Keratinocyte (primary cell): ENCODE data around the gene RNF17. TPM values are rescaled to one million over a fixed set of nuclear protein-coding genes. Genes with fewer than 3 reads are reported as not detected.

ENCODE experiments used
- DNase-seq: peaks from one replicate; pipeline ENCODE4 v3.0.0-alpha.2; 2011; ENCODE audit warnings: low read depth, missing footprints, low spot score
- FAIRE-seq: peaks from 2 replicates; lab custom pipeline; 2011; peaks lifted over from hg19 to GRCh38; lab: Jason Lieb, UNC
- H2AFZ ChIP-seq: 2 replicates; pipeline ENCODE4 v1.6.0; 2012; ENCODE audit warnings: low read length, control low read depth, inconsistent platforms; ENCODE audit not compliant: control insufficient read depth
- H3K27ac ChIP-seq: 2 replicates; pipeline ENCODE4 v1.5.1; 2011; ENCODE audit warnings: low read length; ENCODE audit not compliant: control insufficient read depth, insufficient read depth
- H3K27me3 ChIP-seq: 3 replicates; pipeline ENCODE4 v1.6.0; 2011; ENCODE audit warnings: low read length; ENCODE audit not compliant: control insufficient read depth, insufficient read depth; ENCODE audit errors: extremely low read depth
- H3K36me3 ChIP-seq, 2 experiments: 2 replicates in 1 of 2; 3 replicates in 1 of 2; pipeline ENCODE4 v1.5.1; 2011; ENCODE audit warnings: low read length in 2 of 2, mild to moderate bottlenecking in 1 of 2; ENCODE audit not compliant: control insufficient read depth in 2 of 2, insufficient read depth in 2 of 2; ENCODE audit errors: extremely low read depth in 1 of 2
- H3K4me1 ChIP-seq: 3 replicates; pipeline ENCODE4 v1.5.1; 2011; ENCODE audit warnings: low read length; ENCODE audit not compliant: control insufficient read depth, insufficient read depth; ENCODE audit errors: extremely low read depth
- H3K4me2 ChIP-seq: 3 replicates; pipeline ENCODE4 v1.6.0; 2011; ENCODE audit warnings: low read depth, low read length; ENCODE audit not compliant: control insufficient read depth, insufficient read depth; ENCODE audit errors: extremely low read depth
- H3K4me3 ChIP-seq, 3 experiments: fragments of 200-600 bp in 1 of 3; sonication (generic) in 1 of 3; 2 replicates in 2 of 3; 3 replicates in 1 of 3; pipeline ENCODE4 v1.5.1; 2011 to 2016; ENCODE audit warnings: low read length in 3 of 3, mild to moderate bottlenecking in 3 of 3, control low read depth in 2 of 3, inconsistent platforms in 1 of 3, low read depth in 1 of 3, mixed read lengths in 1 of 3, mixed run types in 1 of 3, moderate library complexity in 1 of 3; ENCODE audit not compliant: control insufficient read depth in 2 of 3, insufficient read depth in 2 of 3; ENCODE audit errors: extremely low read depth in 1 of 3
- H3K79me2 ChIP-seq: 2 replicates; pipeline ENCODE4 v1.6.0; 2012; ENCODE audit warnings: low read length; ENCODE audit not compliant: control insufficient read depth, insufficient read depth
- H3K9ac ChIP-seq: 3 replicates; pipeline ENCODE4 v1.6.0; 2011; ENCODE audit warnings: low read length; ENCODE audit not compliant: control insufficient read depth, insufficient read depth; ENCODE audit errors: extremely low read depth
- H3K9me1 ChIP-seq: 3 replicates; pipeline ENCODE4 v1.6.0; 2011; ENCODE audit warnings: low read length; ENCODE audit not compliant: control insufficient read depth, insufficient read depth; ENCODE audit errors: extremely low read depth
- H3K9me3 ChIP-seq: 2 replicates; pipeline ENCODE4 v1.5.1; 2012; ENCODE audit warnings: low read depth, low read length; ENCODE audit not compliant: control insufficient read depth
- H4K20me1 ChIP-seq: 3 replicates; pipeline ENCODE4 v1.6.0; 2011; ENCODE audit warnings: low read length; ENCODE audit not compliant: control insufficient read depth, insufficient read depth; ENCODE audit errors: extremely low read depth
- CTCF ChIP-seq, 3 experiments: IDR thresholded peaks in 1 of 3; conservative IDR thresholded peaks in 1 of 3; optimal IDR thresholded peaks in 1 of 3; 2 replicates in 2 of 3; 3 replicates in 1 of 3; pipeline versions ENCODE3 to v1.5.1; 2011; ENCODE audit warnings: low read length in 3 of 3, mild to moderate bottlenecking in 3 of 3, moderate library complexity in 2 of 3, control low read depth in 1 of 3, inconsistent platforms in 1 of 3; ENCODE audit not compliant: insufficient read depth in 2 of 3; ENCODE audit errors: extremely low read depth in 1 of 3
- EZH2 ChIP-seq: IDR thresholded peaks from one replicate; pipeline ENCODE4 v1.6.1; 2012; ENCODE audit warnings: inconsistent platforms, mild to moderate bottlenecking, low read length, moderate library complexity
- dilution Hi-C: fragments of 300-500 bp; cut with MboI; formaldehyde crosslinking; loops from one replicate; pipeline ENCODE4 v1.7.0; 2020; ENCODE audit warnings: low sequenced_read_pairs; ENCODE audit not compliant: extremely low pct_ligation_motif_present
- polyA plus RNA-seq, 5 experiments: library from polyadenylated mRNA; depleted of rRNA in 3 of 5; stranded (reverse) in 3 of 5; stranded (forward) in 1 of 5; unstranded in 1 of 5; fragments of >200 nt; gene quantifications; 1 replicate in 1 of 5; 2 replicates in 3 of 5; 3 replicates in 1 of 5; pipeline versions ENCODE4 v1.2.1 to v1.2.3, GENCODE V29; 2011 to 2012; ENCODE audit warnings: missing spikeins in 2 of 5, low read depth in 1 of 5, low replicate concordance in 1 of 5

RNF17 gene
- polyA plus RNA-seq, 1 donor (not counting 4 experiments of a cell fraction or from before 2014, with no cell fraction given) = not detected

GRCh38 chr13:24741016-24741662 lies 22.8 kb upstream of the RNF17 start:
- TF ChIP-seq CTCF (optimal IDR thresholded peaks at IDR 0.05 in 1 of 3, IDR thresholded peaks at IDR 0.05 in 1 of 3, conservative IDR thresholded peaks at IDR 0.05 in 1 of 3; ENCODE audit: extremely low read depth in 1 of 3, insufficient read depth in 2 of 3, low read length in 3 of 3) (peak in 2 of 3 experiments; percentile 16 to 59), EZH2 (no peak)
- no peaks in the 10 kb centered on the region for H3K9me1 ChIP-seq
- no peak overlapping the region for H3K4me2 ChIP-seq
- no peaks in the 10 kb centered on the region for H3K9me3 ChIP-seq
- H3K79me2 ChIP-seq = no peaks in the 10 kb centered on the region
- no peaks in the 10 kb centered on the region for H3K36me3 ChIP-seq
- DNase-seq = no peak
- no peaks in the 10 kb centered on the region for H3K4me1 ChIP-seq
- dilution Hi-C loops = no loop called here
- FAIRE-seq = no peak
- H4K20me1 ChIP-seq = no peaks in the 10 kb centered on the region
- no peak overlapping the region for H3K9ac ChIP-seq
- H2AFZ ChIP-seq = no peak overlapping the region
- H3K4me3 ChIP-seq = no peak overlapping the region
- H3K27ac ChIP-seq = no peak overlapping the region
- peaks cover 18% of the 10 kb centered on the region for H3K27me3 ChIP-seq

- no peak overlapping the region for H3K27ac ChIP-seq
- no peak overlapping the region for H3K4me2 ChIP-seq
- no peaks in the 10 kb centered on the region for H3K79me2 ChIP-seq
- no peaks in the 10 kb centered on the region for H4K20me1 ChIP-seq
- no peak for DNase-seq
- no peak for FAIRE-seq
- H3K9me3 ChIP-seq = no peaks in the 10 kb centered on the region
- no peak overlapping the region for H3K4me3 ChIP-seq
- H3K27me3 ChIP-seq = peaks cover 24% of the 10 kb centered on the region
- no peaks in the 10 kb centered on the region for H3K9me1 ChIP-seq
- H3K9ac ChIP-seq = no peak overlapping the region
- H2AFZ ChIP-seq = no peak overlapping the region
- no peak for TF ChIP-seq CTCF (optimal IDR thresholded peaks at IDR 0.05 in 1 of 3, IDR thresholded peaks at IDR 0.05 in 1 of 3, conservative IDR thresholded peaks at IDR 0.05 in 1 of 3; ENCODE audit: extremely low read depth in 1 of 3, insufficient read depth in 2 of 3, low read length in 3 of 3)
- no peak for TF ChIP-seq EZH2
- dilution Hi-C loops = no loop called here
- H3K4me1 ChIP-seq = no peaks in the 10 kb centered on the region
- H3K36me3 ChIP-seq = no peaks in the 10 kb centered on the region
Observed at GRCh38 chr13:24741791-24742190, 22.2 kb upstream of the RNF17 start.
